DMS53 (cell line): ENCODE results near the gene SRGAP2B.
A peak's percentile ranks its signal among the peaks of the same experiment; 100 is the strongest.
"Not testable (repeated sequence)": the region's sequence is repeated elsewhere in the genome, so short reads cannot be mapped to it uniquely, and the experiment has no call there.

ENCODE experiments used
- DNase-seq: peaks from one replicate; lab custom pipeline; 2025; lab: John Stamatoyannopoulos, UW

Gene SRGAP2B

DNA sequence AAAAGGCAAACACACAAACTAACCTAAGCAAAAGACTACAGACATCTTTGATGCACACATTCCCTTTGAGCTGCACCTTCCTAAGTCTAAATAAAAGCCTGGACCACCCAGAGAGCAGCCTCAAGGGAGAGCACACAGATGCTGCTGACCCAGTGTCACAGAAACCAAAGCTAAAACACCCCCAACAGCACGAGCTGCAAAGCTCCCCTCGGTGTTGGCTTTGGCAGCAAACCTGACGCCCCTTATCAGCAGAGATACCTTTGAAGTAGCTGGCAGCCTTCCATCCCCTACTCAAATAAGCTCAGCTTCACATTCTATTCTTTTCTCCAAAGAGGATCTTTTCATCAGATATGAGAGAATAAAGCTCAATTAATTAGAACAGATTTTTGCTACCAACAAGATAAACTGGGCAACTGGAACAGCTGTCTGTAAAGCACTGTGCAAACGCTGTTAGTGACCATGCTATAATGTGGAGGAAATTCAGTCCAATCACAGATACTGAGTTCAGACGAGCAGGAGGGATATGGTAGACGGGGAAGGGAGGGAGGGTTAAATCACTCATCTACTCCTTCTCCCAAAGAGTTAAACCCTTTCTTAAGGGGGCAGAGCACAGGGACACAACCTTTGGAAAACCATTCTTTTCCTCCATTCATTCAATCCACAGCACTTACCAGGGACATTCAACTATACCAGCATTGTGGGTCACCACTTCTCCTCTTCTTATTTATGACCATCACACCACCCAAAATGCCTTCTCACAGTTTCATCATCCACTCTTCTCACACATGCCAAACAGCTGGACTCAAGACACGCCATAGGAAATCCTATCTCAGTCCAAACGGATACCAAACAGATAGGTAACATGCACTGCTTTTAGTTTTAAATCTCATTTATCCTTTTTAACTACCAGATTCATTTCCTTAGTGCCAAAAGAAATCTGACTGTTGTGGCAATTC, 148.3 kb downstream of the SRGAP2B start:
- not testable (repeated sequence) for DNase-seq

DNA sequence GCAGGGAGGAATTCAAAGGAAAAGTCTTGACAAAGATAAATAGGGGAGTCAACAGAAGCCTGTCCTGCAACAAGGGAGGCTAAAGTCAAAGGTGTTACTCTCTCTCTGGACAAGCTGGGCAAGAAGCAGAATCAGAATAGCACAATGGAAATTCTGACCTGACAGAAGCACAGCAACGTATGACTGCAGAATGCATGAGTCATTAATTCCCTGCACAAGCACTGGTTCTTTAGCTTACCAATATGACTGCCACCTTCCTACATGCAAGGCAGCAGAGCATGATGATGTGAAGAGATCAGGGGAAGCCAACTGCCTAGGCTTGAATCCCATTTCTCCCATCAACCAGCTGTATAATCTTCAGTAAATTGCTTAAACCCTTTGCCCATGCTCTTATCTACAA, 153.4 kb downstream of the SRGAP2B start:
- not testable (repeated sequence) for DNase-seq

- not testable (repeated sequence) for DNase-seq
Measured at GRCh38 chr1:144940054-144940453, 155.1 kb downstream of the SRGAP2B start.

GRCh38 chr1:144938627-144939026, 156.5 kb downstream of the SRGAP2B start:
- not testable (repeated sequence) for DNase-seq

DNA sequence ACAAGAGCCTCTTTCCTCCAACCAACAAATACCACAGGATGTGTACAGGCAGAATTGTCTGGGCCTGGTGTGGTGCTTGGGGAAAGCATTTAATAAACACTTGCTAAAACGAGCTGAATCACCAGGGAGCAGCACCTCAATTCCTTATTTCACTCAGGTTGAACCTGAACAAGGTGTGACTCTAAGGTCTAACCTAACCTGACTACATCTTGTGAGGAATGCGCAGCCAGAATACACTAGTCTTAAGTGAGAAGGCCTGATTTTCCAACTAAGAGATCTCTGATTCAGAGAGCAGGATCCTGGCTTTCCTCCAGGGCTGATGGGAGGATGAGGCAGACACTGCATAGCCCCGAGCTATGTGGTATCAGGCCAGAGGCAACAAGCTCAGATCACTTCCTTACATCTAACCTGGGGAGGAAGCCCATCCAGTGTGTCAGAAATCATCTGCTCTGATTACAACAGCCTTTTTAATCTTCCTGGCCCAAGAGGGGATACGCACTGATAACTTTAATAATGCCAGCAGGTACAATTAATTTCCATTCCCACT, 158.9 kb downstream of the SRGAP2B start:
- not testable (repeated sequence) for DNase-seq

DNA sequence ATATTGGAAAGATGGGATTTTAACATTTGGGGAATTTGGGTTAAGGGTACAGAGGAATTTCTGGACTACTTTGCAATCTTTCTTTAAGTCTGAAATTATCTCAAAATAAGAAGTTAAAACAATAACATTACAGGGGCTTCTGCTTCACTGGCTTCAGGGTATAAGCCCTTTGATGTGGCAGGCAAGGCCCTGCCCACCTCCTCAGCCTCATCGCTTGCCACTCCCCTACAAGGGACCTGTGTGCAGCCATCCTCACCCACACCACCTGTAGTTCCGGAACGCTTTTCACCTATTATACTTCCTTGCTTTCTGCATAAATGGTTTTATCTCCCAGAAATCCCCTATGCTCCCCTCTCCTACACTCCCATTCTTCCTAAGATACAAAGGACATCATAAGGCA, 159.8 kb downstream of the SRGAP2B start:
- not testable (repeated sequence) for DNase-seq

DNA sequence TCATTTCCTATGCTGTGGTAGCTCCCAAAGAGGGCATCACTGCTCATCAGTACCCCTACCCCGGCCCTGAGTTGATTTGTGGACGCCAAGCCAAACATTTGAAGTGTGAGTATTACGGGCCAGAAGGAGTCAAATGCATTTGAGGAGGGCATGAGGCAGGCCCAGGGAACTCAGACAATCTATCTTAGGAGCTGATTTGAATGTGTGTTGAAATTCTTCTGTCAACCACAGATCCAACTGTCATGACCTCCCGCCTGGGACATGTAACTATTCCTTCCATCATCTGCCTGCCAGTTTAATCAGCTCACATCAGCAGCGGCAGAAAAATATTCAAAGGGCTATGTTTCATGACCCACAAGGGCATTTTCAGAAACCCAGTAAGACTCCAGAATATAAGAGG, 162.1 kb downstream of the SRGAP2B start:
- DNase-seq = not testable (repeated sequence)

- DNase-seq = not testable (repeated sequence)
Measured at GRCh38 chr1:144932153-144932552, 163.0 kb downstream of the SRGAP2B start.

DNA sequence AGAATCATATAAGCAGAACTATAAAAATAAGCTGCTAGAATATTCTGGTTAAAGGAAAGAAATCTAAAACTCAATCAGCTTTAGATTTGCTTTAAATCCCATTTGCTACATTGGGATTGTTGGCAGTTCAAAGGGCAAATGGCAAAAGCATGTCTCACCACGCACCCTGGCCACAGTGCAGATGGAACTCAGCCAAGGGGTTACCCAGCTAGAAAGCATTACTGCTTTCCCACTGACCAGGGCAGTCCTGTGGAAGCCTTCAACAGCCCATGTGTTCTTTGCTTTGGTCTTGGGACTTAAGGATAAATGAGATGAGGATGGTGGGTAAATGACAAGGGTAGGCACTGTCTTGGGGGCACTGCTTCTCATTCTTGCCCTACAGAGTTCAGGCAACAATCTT, 163.6 kb downstream of the SRGAP2B start:
- DNase-seq = not testable (repeated sequence)

- not testable (repeated sequence) for DNase-seq
Measured at GRCh38 chr1:144930085-144930777, 164.9 kb downstream of the SRGAP2B start.

GRCh38 chr1:144927292-144927691, 167.8 kb downstream of the SRGAP2B start:
- DNase-seq = peak; percentile 19

GRCh38 chr1:144923640-144924039, 171.5 kb downstream of the SRGAP2B start:
- not testable (repeated sequence) for DNase-seq

GRCh38 chr1:144922785-144923184, 172.3 kb downstream of the SRGAP2B start:
- DNase-seq = not testable (repeated sequence)

- DNase-seq = not testable (repeated sequence)
Measured at GRCh38 chr1:144919106-144919505, 176.0 kb downstream of the SRGAP2B start.

- not testable (repeated sequence) for DNase-seq
Measured at GRCh38 chr1:144918027-144918603, 177.0 kb downstream of the SRGAP2B start.

GRCh38 chr1:144917154-144918026, 177.7 kb downstream of the SRGAP2B start:
- DNase-seq = not testable (repeated sequence)

GRCh38 chr1:144913977-144914734, 181.0 kb downstream of the SRGAP2B start:
- DNase-seq = not testable (repeated sequence)

DNA sequence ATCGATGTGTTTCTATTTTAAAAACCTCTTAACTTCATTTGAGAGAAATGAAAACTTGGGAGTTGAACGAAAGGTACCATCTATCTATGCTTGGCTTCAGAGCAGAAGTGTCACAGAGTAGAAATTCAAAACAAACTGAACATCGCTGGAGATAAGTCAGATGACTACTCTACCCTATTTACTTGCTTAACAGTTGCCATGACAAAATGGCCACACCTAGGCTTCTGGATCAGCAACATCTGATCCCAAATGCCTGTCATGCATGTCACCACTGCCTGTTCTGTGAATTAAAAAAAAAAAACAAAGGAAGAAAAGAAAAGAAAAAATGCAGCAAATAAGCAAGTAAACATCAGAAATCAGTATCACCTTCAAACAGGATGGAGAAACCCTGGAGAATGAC, 181.7 kb downstream of the SRGAP2B start:
- not testable (repeated sequence) for DNase-seq

DNA sequence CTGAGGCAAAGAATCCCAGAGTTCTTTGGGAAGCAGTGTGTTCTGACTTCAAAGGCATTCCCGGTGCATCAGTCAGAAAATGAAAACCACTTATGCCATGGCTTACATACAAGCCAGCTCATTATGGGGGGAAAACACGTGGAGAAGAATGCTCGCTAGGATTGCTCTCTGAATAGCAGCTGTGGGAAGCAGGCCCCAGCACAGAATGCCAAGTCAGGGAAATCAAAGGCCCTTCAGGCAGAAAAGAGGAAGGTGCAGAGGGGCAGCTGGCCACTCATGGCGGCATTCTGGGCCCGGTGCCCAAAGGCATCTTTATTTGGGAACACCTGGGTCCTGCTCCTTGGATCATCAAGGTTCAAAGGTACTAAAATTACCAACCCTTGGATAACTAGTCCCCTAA, 184.4 kb downstream of the SRGAP2B start:
- DNase-seq = not testable (repeated sequence)

GRCh38 chr1:144900841-144901240, 194.3 kb downstream of the SRGAP2B start:
- not testable (repeated sequence) for DNase-seq
